Progenitor cell of endocrine pancreas (in vitro differentiated cells): ENCODE data around the gene SND1. TPM values are rescaled to one million over a fixed set of nuclear protein-coding genes. Genes with fewer than 3 reads are reported as not detected.

Source experiments
- DNase-seq: peaks from one replicate; pipeline ENCODE4 v3.0.0; 2021; ENCODE audit warnings: low spot score; ENCODE audit not compliant: unreplicated experiment
- H3K27ac Mint-ChIP-seq: 2 replicates; pipeline ENCODE4 v1.8.0; 2021; ENCODE audit warnings: mild to moderate bottlenecking, moderate library complexity, mixed read lengths
- H3K27me3 Mint-ChIP-seq: 2 replicates; pipeline ENCODE4 v1.8.0; 2021; ENCODE audit warnings: mixed read lengths
- H3K36me3 Mint-ChIP-seq: 2 replicates; pipeline ENCODE4 v1.8.0; 2022; ENCODE audit warnings: mixed read lengths; ENCODE audit not compliant: insufficient read depth
- H3K4me1 Mint-ChIP-seq: 2 replicates; pipeline ENCODE4 v1.8.0; 2021; ENCODE audit warnings: low read depth, mixed read lengths
- H3K4me3 Mint-ChIP-seq: 2 replicates; pipeline ENCODE4 v1.8.0; 2021; ENCODE audit warnings: low read depth, mild to moderate bottlenecking, moderate library complexity, mixed read lengths
- H3K9me3 Mint-ChIP-seq: 2 replicates; pipeline ENCODE4 v1.8.0; 2021; ENCODE audit warnings: low read depth, mixed read lengths
- microRNA-seq: library from miRNA; unstranded; fragments of <30 nt; microRNA quantifications from one replicate; pipeline ENCODE4 v1.1.0, GENCODE V29; 2020; ENCODE audit warnings: borderline number of aligned reads; ENCODE audit not compliant: unreplicated experiment
- total RNA-seq: library from RNA; stranded (reverse); gene quantifications from 2 replicates; pipeline ENCODE4 v1.2.1, GENCODE V29; 2021
- TF ChIP-seq, protein P1 (sequence below): fragments of 200-600 bp; sonication (generic); IDR thresholded peaks from one replicate; pipeline ENCODE4 v1.5.0; 2021; ENCODE audit warnings: antibody characterized with exemption, mild to moderate bottlenecking; ENCODE audit not compliant: unreplicated experiment

SND1 gene
- total RNA-seq, 1 donor from 2014 or later, result 213 TPM

DNA sequence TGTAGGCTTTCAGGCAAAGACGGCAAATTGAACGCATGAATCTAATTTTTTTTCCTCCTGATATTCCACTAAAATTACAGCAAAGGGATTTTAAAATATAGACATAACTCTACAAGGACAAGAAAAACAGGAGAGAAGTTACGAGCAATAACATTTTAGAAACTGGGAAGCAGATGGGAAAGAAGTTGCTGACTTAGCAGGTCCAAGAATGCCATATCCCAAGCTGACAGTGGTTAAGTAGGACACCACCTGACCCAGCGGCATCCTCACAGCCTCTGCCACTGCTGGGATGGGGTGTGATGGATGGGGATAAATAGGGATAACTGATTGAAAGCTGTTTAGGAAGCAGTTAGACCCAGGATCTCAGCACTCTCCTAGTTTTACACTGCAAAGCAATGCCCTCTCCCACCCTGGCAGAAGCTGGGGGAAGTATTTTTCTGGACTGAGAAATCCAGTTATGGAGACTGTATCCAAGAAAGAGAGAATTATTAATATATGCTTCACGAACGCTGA is 489.7 kb downstream of the SND1 start:
- Mint-ChIP-seq H3K4me1 (no peaks in the 10 kb centered on the region), H3K27ac (no peak overlapping the region), H3K9me3 (peaks cover 4% of the 10 kb centered on the region), H3K4me3 (no peak overlapping the region), H3K36me3 (no peaks in the 10 kb centered on the region), H3K27me3 (peaks cover 62% of the 10 kb centered on the region)
- TF ChIP-seq, protein P1, sequence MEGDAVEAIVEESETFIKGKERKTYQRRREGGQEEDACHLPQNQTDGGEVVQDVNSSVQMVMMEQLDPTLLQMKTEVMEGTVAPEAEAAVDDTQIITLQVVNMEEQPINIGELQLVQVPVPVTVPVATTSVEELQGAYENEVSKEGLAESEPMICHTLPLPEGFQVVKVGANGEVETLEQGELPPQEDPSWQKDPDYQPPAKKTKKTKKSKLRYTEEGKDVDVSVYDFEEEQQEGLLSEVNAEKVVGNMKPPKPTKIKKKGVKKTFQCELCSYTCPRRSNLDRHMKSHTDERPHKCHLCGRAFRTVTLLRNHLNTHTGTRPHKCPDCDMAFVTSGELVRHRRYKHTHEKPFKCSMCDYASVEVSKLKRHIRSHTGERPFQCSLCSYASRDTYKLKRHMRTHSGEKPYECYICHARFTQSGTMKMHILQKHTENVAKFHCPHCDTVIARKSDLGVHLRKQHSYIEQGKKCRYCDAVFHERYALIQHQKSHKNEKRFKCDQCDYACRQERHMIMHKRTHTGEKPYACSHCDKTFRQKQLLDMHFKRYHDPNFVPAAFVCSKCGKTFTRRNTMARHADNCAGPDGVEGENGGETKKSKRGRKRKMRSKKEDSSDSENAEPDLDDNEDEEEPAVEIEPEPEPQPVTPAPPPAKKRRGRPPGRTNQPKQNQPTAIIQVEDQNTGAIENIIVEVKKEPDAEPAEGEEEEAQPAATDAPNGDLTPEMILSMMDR, result no peak
- no peak for DNase-seq

Small RNAs within 50 kb of the gene (microRNA-seq; reads per million reads assigned to microRNA genes)
- not detected for gene MIR593

Other genes starting within 250 kb of the SND1 start
- 17.4 and 17.5 TPM in 2 replicates for gene GCC1, start 66.6 kb upstream of the SND1 start, total RNA-seq
- gene ARF5, start 63.8 kb upstream of the SND1 start, total RNA-seq, result 240 and 255 TPM in 2 replicates
- gene FSCN3, start 58.5 kb upstream of the SND1 start, total RNA-seq, result 2.2 and 3.4 TPM in 2 replicates
- 23.6 and 25.1 TPM in 2 replicates for gene PAX4, start 34.1 kb upstream of the SND1 start, total RNA-seq